Measurements from ENCODE around the gene CIT.

DNA sequence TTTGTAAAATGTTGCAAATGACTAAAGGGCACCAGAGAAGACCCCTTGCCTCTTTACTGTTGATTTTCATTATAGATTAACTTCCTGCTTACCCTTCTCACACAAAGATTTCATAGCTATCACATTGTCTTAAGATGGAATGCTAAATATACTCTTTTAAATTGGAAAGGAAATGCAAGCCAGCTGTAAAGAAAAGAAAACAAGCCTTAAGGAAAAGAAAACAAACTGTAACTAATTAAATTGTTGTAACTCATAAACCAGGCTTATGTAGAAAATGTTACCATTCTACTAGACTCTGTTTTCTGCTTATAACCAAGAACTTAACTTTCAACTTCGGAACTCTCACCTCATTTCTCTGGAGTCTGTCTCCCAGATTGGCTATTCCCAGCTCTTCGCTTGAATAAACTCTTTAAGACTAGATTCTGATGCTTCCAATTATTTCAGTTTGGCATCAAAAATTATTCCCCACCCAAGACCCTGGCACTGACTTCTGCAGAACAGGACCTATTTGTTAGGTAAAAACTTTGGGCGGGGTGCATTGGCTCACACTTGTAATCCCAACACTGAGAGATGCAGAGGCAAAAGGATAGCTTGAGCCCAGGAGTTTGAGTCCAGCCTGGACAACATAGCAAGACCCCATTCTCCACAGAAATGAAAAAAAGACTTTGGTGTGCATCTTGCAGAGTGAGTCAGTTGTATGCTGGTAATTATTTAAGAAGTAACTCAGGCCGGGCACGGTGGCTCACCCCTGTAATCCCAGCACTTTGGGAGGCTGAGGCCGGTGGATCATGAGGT is 36.6 kb upstream of the CIT start:
- TF ChIP-seq, protein P1, sequence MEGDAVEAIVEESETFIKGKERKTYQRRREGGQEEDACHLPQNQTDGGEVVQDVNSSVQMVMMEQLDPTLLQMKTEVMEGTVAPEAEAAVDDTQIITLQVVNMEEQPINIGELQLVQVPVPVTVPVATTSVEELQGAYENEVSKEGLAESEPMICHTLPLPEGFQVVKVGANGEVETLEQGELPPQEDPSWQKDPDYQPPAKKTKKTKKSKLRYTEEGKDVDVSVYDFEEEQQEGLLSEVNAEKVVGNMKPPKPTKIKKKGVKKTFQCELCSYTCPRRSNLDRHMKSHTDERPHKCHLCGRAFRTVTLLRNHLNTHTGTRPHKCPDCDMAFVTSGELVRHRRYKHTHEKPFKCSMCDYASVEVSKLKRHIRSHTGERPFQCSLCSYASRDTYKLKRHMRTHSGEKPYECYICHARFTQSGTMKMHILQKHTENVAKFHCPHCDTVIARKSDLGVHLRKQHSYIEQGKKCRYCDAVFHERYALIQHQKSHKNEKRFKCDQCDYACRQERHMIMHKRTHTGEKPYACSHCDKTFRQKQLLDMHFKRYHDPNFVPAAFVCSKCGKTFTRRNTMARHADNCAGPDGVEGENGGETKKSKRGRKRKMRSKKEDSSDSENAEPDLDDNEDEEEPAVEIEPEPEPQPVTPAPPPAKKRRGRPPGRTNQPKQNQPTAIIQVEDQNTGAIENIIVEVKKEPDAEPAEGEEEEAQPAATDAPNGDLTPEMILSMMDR (IDR thresholded peaks at IDR 0.05) = no peak
- no peak for TF ChIP-seq POLR2A (IDR thresholded peaks at IDR 0.05)
